IPS DF 6.9 (cell line): ENCODE results near the gene SPINT1.
A peak's percentile ranks its signal among the peaks of the same experiment; 100 is the strongest.

Experiments used
- DNase-seq: peaks from one replicate; pipeline ENCODE4 v3.0.0-alpha.2; 2013; ENCODE audit warnings: low read depth, low spot score
- H3K27ac ChIP-seq: one replicate; pipeline ENCODE4 v1.5.1; 2013; ENCODE audit warnings: low read length, control low read depth
- H3K27me3 ChIP-seq: 2 replicates; pipeline ENCODE4 v1.6.1; 2013; ENCODE audit warnings: mild to moderate bottlenecking, low read length; ENCODE audit not compliant: control insufficient read depth, insufficient read depth
- H3K36me3 ChIP-seq: 2 replicates; pipeline ENCODE4 v1.6.1; 2013; ENCODE audit warnings: low read length; ENCODE audit not compliant: control insufficient read depth, insufficient read depth
- H3K4me1 ChIP-seq: 2 replicates; pipeline ENCODE4 v1.6.1; 2013; ENCODE audit warnings: low read length; ENCODE audit not compliant: control insufficient read depth, insufficient read depth
- H3K4me3 ChIP-seq: 2 replicates; pipeline ENCODE4 v1.5.1; 2013; ENCODE audit warnings: mild to moderate bottlenecking, low read length
- H3K9me3 ChIP-seq: 2 replicates; pipeline ENCODE4 v1.6.1; 2013; ENCODE audit warnings: low read length, inconsistent platforms; ENCODE audit not compliant: control insufficient read depth, insufficient read depth
- WGBS: extraction: QIAGEN DNeasy Blood & Tissue Kit; methylation state at CpG from one replicate; pipeline ENCODE4 v1.1.7; 2013; ENCODE audit warnings: mixed read lengths, missing lambda C conversion rate; ENCODE audit not compliant: insufficient read length, insufficient coverage; 5-methylcytosine and 5-hydroxymethylcytosine counted together

The SPINT1 gene

GRCh38 chr15:40829115-40829514, 14.7 kb upstream of the SPINT1 start:
- whole genome bisulfite sequencing, result no CpG with 5 or more reads among the region's 7 CpGs
- Histone ChIP-seq H3K4me3 (no peak overlapping the region), H3K36me3 (no peaks in the 10 kb centered on the region), H3K9me3 (no peaks in the 10 kb centered on the region), H3K27me3 (no peaks in the 10 kb centered on the region), H3K4me1 (no peaks in the 10 kb centered on the region), H3K27ac (no peak overlapping the region)
- no peak for DNase-seq

DNA sequence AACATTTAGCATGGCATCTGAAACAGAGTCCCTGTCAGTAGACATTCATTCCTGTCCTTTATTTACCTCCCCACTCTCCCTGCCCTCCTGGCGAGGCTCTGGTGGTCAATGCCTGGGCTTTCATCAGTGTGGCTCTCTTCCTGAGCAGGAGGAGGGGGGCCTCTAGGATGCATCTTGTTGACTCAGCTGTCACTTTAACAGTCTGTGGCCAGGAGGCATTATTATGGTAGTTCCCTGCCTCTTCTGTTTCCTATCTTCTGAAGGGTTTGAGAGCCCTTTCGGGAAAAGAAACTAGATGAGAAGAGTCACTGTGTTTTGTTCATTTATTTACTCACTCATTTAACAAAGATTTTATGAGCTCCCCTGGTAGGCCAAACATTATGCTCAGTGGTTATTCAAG, 13.0 kb upstream of the SPINT1 start:
- no CpG with 5 or more reads among the region's 2 CpGs for WGBS
- H3K36me3 ChIP-seq, result no peaks in the 10 kb centered on the region
- H3K27me3 ChIP-seq, result no peaks in the 10 kb centered on the region
- no peak overlapping the region for H3K27ac ChIP-seq
- no peak overlapping the region for H3K4me3 ChIP-seq
- DNase-seq, result no peak
- no peaks in the 10 kb centered on the region for H3K9me3 ChIP-seq
- no peaks in the 10 kb centered on the region for H3K4me1 ChIP-seq

GRCh38 chr15:40831861-40832260, 12.0 kb upstream of the SPINT1 start:
- no peaks in the 10 kb centered on the region for H3K27me3 ChIP-seq
- no peak for DNase-seq

DNA sequence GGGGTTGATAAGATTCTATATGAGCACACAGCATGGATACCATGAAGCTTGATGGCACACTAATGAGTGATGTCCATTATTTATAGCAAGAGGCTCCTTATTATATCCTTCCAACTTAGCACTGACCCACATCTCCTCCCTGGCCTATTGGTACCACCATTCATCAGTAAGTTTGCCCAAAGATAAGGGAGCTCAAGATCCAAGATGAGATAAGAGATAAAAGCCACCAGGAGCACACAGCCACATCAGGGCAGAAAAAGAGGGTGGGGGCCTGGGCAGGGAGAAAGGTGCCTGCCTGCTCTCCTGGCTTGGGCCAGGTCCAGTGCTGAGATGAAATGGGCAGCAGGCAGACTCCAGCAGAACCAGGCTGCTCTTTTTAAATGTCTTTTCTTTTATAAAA, 10.9 kb upstream of the SPINT1 start:
- Histone ChIP-seq H3K9me3 (no peaks in the 10 kb centered on the region), H3K27me3 (no peaks in the 10 kb centered on the region), H3K4me1 (no peaks in the 10 kb centered on the region), H3K27ac (no peak overlapping the region), H3K36me3 (no peaks in the 10 kb centered on the region), H3K4me3 (no peak overlapping the region)
- no peak for DNase-seq

More at GRCh38 chr15:40831861-40832260, 12.0 kb upstream of the SPINT1 start:
- no CpG with 5 or more reads among the region's 1 CpG for WGBS
- H3K36me3 ChIP-seq, result no peaks in the 10 kb centered on the region
- H3K4me3 ChIP-seq, result no peak overlapping the region
- H3K9me3 ChIP-seq, result no peaks in the 10 kb centered on the region
- H3K27ac ChIP-seq, result no peak overlapping the region
- no peaks in the 10 kb centered on the region for H3K4me1 ChIP-seq

DNA sequence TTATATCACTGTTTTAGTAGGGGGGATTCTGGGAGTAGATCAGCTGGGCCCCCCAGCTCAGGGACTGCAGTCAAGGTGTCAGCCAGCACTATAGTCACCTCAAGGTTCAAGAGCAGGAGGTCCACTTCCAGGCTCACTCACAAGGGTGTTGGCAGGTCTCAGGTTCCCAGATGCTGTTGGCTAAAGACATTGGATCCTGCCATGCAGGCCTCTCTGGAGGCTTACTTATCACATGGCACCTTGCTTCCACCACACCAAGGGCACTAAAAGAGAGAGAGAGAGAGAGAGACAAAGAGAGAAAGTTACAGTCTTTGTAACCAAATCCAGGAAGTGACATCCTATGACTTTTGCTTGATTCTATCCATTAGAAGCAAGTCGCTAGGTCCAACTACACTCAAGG, 7.8 kb upstream of the SPINT1 start:
- no CpG with 5 or more reads among the region's 1 CpG for WGBS
- H3K27ac ChIP-seq, result no peak overlapping the region
- no peaks in the 10 kb centered on the region for H3K36me3 ChIP-seq
- H3K27me3 ChIP-seq, result no peaks in the 10 kb centered on the region
- no peak overlapping the region for H3K4me3 ChIP-seq
- DNase-seq, result no peak
- H3K4me1 ChIP-seq, result no peaks in the 10 kb centered on the region
- H3K9me3 ChIP-seq, result no peaks in the 10 kb centered on the region

- Histone ChIP-seq H3K9me3 (no peaks in the 10 kb centered on the region), H3K36me3 (no peaks in the 10 kb centered on the region), H3K27ac (no peak overlapping the region), H3K4me1 (no peaks in the 10 kb centered on the region), H3K4me3 (no peak overlapping the region), H3K27me3 (no peaks in the 10 kb centered on the region)
- WGBS, result no CpG with 5 or more reads among the region's 5 CpGs
- no peak for DNase-seq
Measured at GRCh38 chr15:40838756-40839155, 5.1 kb upstream of the SPINT1 start.

DNA sequence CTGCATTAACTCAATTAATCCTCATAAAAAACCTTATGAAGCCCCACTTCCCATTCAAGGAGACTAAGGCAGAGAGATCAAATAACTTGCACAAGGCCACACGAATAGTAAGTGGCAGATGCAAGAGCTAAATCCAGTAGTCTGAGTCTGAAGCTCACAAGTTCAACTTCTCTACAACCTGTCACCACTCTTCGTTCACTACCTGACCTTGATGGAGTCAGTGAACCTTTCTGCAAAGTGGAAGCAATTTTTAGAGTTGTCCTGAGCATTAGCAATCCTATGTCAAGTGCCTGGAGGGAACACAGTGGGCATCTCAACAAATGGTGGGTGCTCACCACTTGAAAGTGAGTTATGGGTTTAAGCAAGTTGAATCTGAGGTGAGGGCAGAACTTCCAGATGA, 2.1 kb upstream of the SPINT1 start:
- DNase-seq, result no peak
- H3K36me3 ChIP-seq, result no peaks in the 10 kb centered on the region
- H3K4me1 ChIP-seq, result peaks cover 4% of the 10 kb centered on the region; the same call in 1 of the 2 replicates
- no peaks in the 10 kb centered on the region for H3K27me3 ChIP-seq
- H3K4me3 ChIP-seq, result no peak overlapping the region
- WGBS, result no CpG with 5 or more reads among the region's 2 CpGs
- no peaks in the 10 kb centered on the region for H3K9me3 ChIP-seq
- H3K27ac ChIP-seq, result no peak overlapping the region

GRCh38 chr15:40843261-40843884, 475 bp upstream of the SPINT1 start:
- no CpG with 5 or more reads among the region's 34 CpGs for WGBS
- Histone ChIP-seq H3K27ac (no peak overlapping the region), H3K9me3 (no peaks in the 10 kb centered on the region), H3K36me3 (no peaks in the 10 kb centered on the region), H3K4me1 (peaks cover 14% of the 10 kb centered on the region), H3K4me3 (peak overlapping the region; percentile 67), H3K27me3 (no peaks in the 10 kb centered on the region)
- no peak for DNase-seq

DNA sequence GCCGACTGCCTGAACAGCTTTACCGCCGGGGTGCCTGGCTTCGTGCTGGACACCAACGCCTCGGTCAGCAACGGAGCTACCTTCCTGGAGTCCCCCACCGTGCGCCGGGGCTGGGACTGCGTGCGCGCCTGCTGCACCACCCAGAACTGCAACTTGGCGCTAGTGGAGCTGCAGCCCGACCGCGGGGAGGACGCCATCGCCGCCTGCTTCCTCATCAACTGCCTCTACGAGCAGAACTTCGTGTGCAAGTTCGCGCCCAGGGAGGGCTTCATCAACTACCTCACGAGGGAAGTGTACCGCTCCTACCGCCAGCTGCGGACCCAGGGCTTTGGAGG, 815 bp downstream of the SPINT1 start:
- no peaks in the 10 kb centered on the region for H3K27me3 ChIP-seq
- H3K36me3 ChIP-seq, result no peaks in the 10 kb centered on the region
- peaks cover 14% of the 10 kb centered on the region for H3K4me1 ChIP-seq
- H3K4me3 ChIP-seq, result peak overlapping the region; percentile 67
- DNase-seq, result no peak
- no CpG with 5 or more reads among the region's 28 CpGs for WGBS
- no peak overlapping the region for H3K27ac ChIP-seq
- H3K9me3 ChIP-seq, result no peaks in the 10 kb centered on the region

GRCh38 chr15:40845036-40845435, 1.2 kb downstream of the SPINT1 start:
- Histone ChIP-seq H3K27me3 (no peaks in the 10 kb centered on the region), H3K36me3 (no peaks in the 10 kb centered on the region), H3K4me3 (peak overlapping the region; percentile 67), H3K4me1 (peaks cover 14% of the 10 kb centered on the region), H3K27ac (no peak overlapping the region), H3K9me3 (no peaks in the 10 kb centered on the region)
- no peak for DNase-seq
- no CpG with 5 or more reads among the region's 12 CpGs for WGBS

GRCh38 chr15:40845511-40846284, 1.9 kb downstream of the SPINT1 start:
- H3K4me3 ChIP-seq, result no peak overlapping the region

More at GRCh38 chr15:40845511-40846284, 1.9 kb downstream of the SPINT1 start:
- DNase-seq, result no peak
- H3K27ac ChIP-seq, result no peak overlapping the region
- peaks cover 5% of the 10 kb centered on the region for H3K36me3 ChIP-seq
- WGBS, result no CpG with 5 or more reads among the region's 8 CpGs
- peaks cover 14% of the 10 kb centered on the region for H3K4me1 ChIP-seq
- H3K9me3 ChIP-seq, result no peaks in the 10 kb centered on the region
- H3K27me3 ChIP-seq, result no peaks in the 10 kb centered on the region
